Kidney (tissue), 14 donors: ENCODE results near the gene CRADD. TPM values are rescaled to one million over a fixed set of nuclear protein-coding genes. Genes with fewer than 3 reads are reported as not detected.

Experiments used
- DNase-seq, 5 donors: peaks; one replicate each; pipeline ENCODE4 v3.0.0-alpha.2; 2013 to 2020
- FAIRE-seq: peaks from 2 replicates; lab custom pipeline; 2012; peaks lifted over from hg19 to GRCh38; lab: Jason Lieb, UNC
- H3K27ac ChIP-seq, 2 donors: one replicate each; pipeline ENCODE4 v1.7.0; 2013; ENCODE audit warnings: low read depth in 2 of 2, low read length in 2 of 2, inconsistent platforms in 1 of 2
- H3K27me3 ChIP-seq: one replicate; pipeline ENCODE4 v1.7.1; 2013; ENCODE audit warnings: low read length, inconsistent platforms; ENCODE audit not compliant: control insufficient read depth, insufficient read depth
- H3K36me3 ChIP-seq, 3 donors: one replicate each; pipeline versions ENCODE4 v1.7.0 to v1.7.1; 2013; ENCODE audit warnings: low read length in 3 of 3, control low read depth in 1 of 3, inconsistent platforms in 1 of 3; ENCODE audit not compliant: insufficient read depth in 3 of 3, control insufficient read depth in 2 of 3
- H3K4me1 ChIP-seq, 3 donors: one replicate each; pipeline versions ENCODE4 v1.7.0 to v1.7.1; 2013; ENCODE audit warnings: low read length in 3 of 3, inconsistent platforms in 1 of 3, low read depth in 1 of 3; ENCODE audit not compliant: control insufficient read depth in 2 of 3, insufficient read depth in 2 of 3
- H3K4me3 ChIP-seq, 3 donors: one replicate each; pipeline versions ENCODE4 v1.7.0 to v1.8.1; 2013; ENCODE audit warnings: low read length in 3 of 3, control low read depth in 1 of 3, inconsistent platforms in 1 of 3
- H3K9ac ChIP-seq, 3 donors: one replicate each; pipeline versions ENCODE4 v1.7.0 to v1.7.1; 2013; ENCODE audit warnings: low read length in 3 of 3, control low read depth in 1 of 3, inconsistent platforms in 1 of 3
- H3K9me3 ChIP-seq, 3 donors: one replicate each; pipeline versions ENCODE4 v1.7.0 to v1.7.1; 2013; ENCODE audit warnings: low read length in 3 of 3, control low read depth in 1 of 3, inconsistent platforms in 1 of 3; ENCODE audit not compliant: control insufficient read depth in 2 of 3, insufficient read depth in 1 of 3
- CTCF ChIP-seq: IDR thresholded peaks from 3 replicates; pipeline ENCODE4 v1.5.1; 2012; ENCODE audit warnings: mild to moderate bottlenecking, moderate library complexity, borderline replicate concordance; ENCODE audit not compliant: insufficient read depth; ENCODE audit errors: extremely low read depth
- intact Hi-C: fragments of 100-400 bp; cut with DNase I; formaldehyde crosslinking; loops from one replicate; pipeline ENCODE4 v1.11.1; 2022
- polyA plus RNA-seq: library from polyadenylated mRNA; stranded (reverse); fragments of 350-450 nt; fragmentation: Illumina TruSeq; extraction: RNeasy Lipid Tissue Mini Kit (QIAGEN cat#74804); gene quantifications from one replicate; pipeline ENCODE4 v1.2.3, GENCODE V29; 2014; ENCODE audit warnings: low read depth, low replicate concordance; ENCODE audit not compliant: insufficient read depth
- total RNA-seq: library from RNA; stranded (reverse); fragmentation: NEBNext Ultra II Directional; extraction: Animal tissue kit (Norgen Biotek cat#: 25700); gene quantifications from one replicate; pipeline ENCODE4 v1.2.1, GENCODE V29; 2021
- donor health status: control.
- donor health status: control.
- donor health status: control.
- donor health status: control.
- donor health status: control.
- donor health status: DM: yes; HTN: yes; CAD: no.
- donor health status: Normal renal cell carcinoma (clear cell type).

The CRADD gene
- total and polyA plus RNA-seq, 2 donors from 2014 or later, result 19.1 to 28.8 TPM

- H3K27ac ChIP-seq, result peak overlapping the region; percentile 86 to 90
- no peaks in the 10 kb centered on the region for H3K9me3 ChIP-seq
- no peaks in the 10 kb centered on the region for H3K36me3 ChIP-seq
- intact Hi-C loops, result no loop called here
- no peak overlapping the region for H3K4me3 ChIP-seq
- DNase-seq (no peak), FAIRE-seq (no peak)
- no peaks in the 10 kb centered on the region for H3K27me3 ChIP-seq
- no peak for TF ChIP-seq CTCF
- H3K9ac ChIP-seq, result peak overlapping the region in 1 of 3 donors; percentile 21
- H3K4me1 ChIP-seq, result peaks cover 0 to 42% (median 19%) of the 10 kb centered on the region in 3 donors
Measured at GRCh38 chr12:93813186-93813585, 136.0 kb downstream of the CRADD start.

GRCh38 chr12:93813972-93814821 is 137.0 kb downstream of the CRADD start:
- Histone ChIP-seq H3K27me3 (no peaks in the 10 kb centered on the region), H3K4me3 (peak overlapping the region in 1 of 3 donors; percentile 7), H3K9ac (peak overlapping the region in 1 of 3 donors; percentile 9), H3K9me3 (no peaks in the 10 kb centered on the region), H3K27ac (peak overlapping the region; percentile 86 to 90), H3K4me1 (peaks cover 2 to 41% (median 21%) of the 10 kb centered on the region in 3 donors), H3K36me3 (no peaks in the 10 kb centered on the region)
- no peak for FAIRE-seq
- intact Hi-C loops, result no loop called here
- DNase-seq, result peak in 3 of 5 donors; percentile 31 to 87 (median 66)
- no peak for TF ChIP-seq CTCF

GRCh38 chr12:93818488-93819049 is 141.4 kb downstream of the CRADD start:
- H3K4me3 ChIP-seq, result no peak overlapping the region
- peak overlapping the region; percentile 60 to 63 for H3K27ac ChIP-seq
- DNase-seq (peak; percentile 56 to 72 (median 66)), FAIRE-seq (no peak)
- intact Hi-C loops, result no loop called here
- H3K9me3 ChIP-seq, result no peaks in the 10 kb centered on the region
- H3K36me3 ChIP-seq, result no peaks in the 10 kb centered on the region
- no peak overlapping the region for H3K9ac ChIP-seq
- H3K27me3 ChIP-seq, result no peaks in the 10 kb centered on the region
- H3K4me1 ChIP-seq, result peaks cover 3 to 15% (median 7%) of the 10 kb centered on the region in 3 donors
- no peak for TF ChIP-seq CTCF
